Skeletal muscle satellite cell (primary cell): Measurements from ENCODE around the gene MALRD1.

Experiments used
- H3K27me3 ChIP-seq: 2 replicates; pipeline ENCODE4 v1.7.0; 2013; ENCODE audit warnings: low read length; ENCODE audit not compliant: control insufficient read depth, insufficient read depth
- H3K36me3 ChIP-seq: 2 replicates; pipeline ENCODE4 v1.7.0; 2013; ENCODE audit warnings: mild to moderate bottlenecking, control low read depth, low read length; ENCODE audit not compliant: insufficient read depth
- H3K4me1 ChIP-seq: 2 replicates; pipeline ENCODE4 v1.7.0; 2013; ENCODE audit warnings: low read length; ENCODE audit not compliant: control insufficient read depth, insufficient read depth
- H3K4me2 ChIP-seq: 2 replicates; pipeline ENCODE4 v1.7.0; 2013; ENCODE audit warnings: mild to moderate bottlenecking, low read length
- H3K4me3 ChIP-seq: 2 replicates; pipeline ENCODE4 v1.7.0; 2013; ENCODE audit warnings: low read length
- H3K9ac ChIP-seq: 2 replicates; pipeline ENCODE4 v1.7.0; 2013; ENCODE audit warnings: mild to moderate bottlenecking, low read depth, low read length, moderate library complexity
- H3K9me3 ChIP-seq: replicated peaks from 2 replicates; pipeline ENCODE4 v1.7.0; 2013; ENCODE audit warnings: mild to moderate bottlenecking, control low read depth, low read length

Gene MALRD1

DNA sequence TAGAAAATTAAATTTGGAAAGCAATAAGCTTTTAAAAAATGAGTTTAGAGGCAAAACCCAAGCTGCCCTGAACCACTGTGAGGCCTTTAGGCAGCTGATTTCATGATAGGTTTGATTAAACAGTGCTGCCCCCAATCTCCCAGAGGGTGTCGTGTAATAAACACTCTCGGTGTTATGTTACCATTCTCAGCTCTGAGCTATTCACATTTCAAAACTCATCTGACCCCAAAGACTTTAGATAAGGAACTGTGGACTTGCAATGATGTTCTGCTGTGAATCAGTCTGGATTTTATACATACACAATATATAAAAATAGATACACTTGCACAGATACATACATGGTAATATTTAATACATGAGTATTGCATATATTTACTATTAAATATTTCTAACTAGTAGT is 120.4 kb downstream of the MALRD1 start:
- Histone ChIP-seq H3K4me3 (no peak overlapping the region), H3K9me3 (no peaks in the 10 kb centered on the region), H3K4me2 (no peak overlapping the region), H3K9ac (no peak overlapping the region), H3K27me3 (no peaks in the 10 kb centered on the region), H3K36me3 (no peaks in the 10 kb centered on the region), H3K4me1 (no peaks in the 10 kb centered on the region)

DNA sequence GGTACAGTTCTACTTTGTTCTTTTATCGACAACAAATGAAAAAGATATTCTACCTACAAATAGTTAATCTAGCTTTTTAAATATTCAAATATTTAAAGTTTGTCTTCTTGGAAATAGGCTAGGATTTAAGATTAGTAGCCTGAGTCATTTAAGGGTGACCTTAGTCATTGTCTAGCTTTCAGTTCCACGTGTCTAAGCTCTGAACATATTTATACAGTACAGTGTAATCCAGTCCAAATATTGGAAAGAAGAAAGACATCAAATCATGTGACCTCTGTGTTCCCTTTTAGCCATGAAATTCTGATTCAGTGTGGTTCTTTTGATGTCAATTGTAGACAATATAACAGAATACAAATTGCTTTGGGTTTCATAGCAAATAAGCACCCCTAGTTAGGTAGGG is 121.1 kb downstream of the MALRD1 start:
- Histone ChIP-seq H3K4me1 (no peaks in the 10 kb centered on the region), H3K36me3 (no peaks in the 10 kb centered on the region), H3K9ac (no peak overlapping the region), H3K9me3 (no peaks in the 10 kb centered on the region), H3K27me3 (no peaks in the 10 kb centered on the region), H3K4me3 (no peak overlapping the region), H3K4me2 (no peak overlapping the region)

DNA sequence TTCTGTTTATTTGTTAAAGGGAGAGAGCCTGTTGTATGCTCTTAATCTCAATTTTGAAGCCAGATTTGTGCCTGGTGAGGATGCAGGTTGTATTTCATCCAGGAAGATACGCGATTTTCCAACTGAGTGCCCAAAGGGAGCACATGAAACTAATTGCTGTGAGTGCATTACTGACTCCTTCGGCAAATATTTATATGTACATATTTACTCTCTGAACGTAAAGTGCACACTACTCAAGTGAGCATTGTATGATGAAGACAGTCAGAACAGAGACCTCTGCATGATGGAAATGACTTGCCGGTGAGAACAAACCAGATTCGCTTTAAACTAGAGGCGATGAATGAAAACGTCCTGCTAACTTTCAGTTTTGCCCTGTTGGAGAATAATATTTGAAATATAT is 130.1 kb downstream of the MALRD1 start:
- no peaks in the 10 kb centered on the region for H3K36me3 ChIP-seq
- no peaks in the 10 kb centered on the region for H3K4me1 ChIP-seq
- no peaks in the 10 kb centered on the region for H3K9me3 ChIP-seq

GRCh38 chr10:19184891-19185290 is 136.3 kb downstream of the MALRD1 start:
- no peak overlapping the region for H3K9ac ChIP-seq
- no peaks in the 10 kb centered on the region for H3K27me3 ChIP-seq
- no peaks in the 10 kb centered on the region for H3K4me1 ChIP-seq
- H3K36me3 ChIP-seq = no peaks in the 10 kb centered on the region
- H3K4me2 ChIP-seq = no peak overlapping the region
- H3K4me3 ChIP-seq = no peak overlapping the region
- no peaks in the 10 kb centered on the region for H3K9me3 ChIP-seq

More for the DNA sequence above, 130.1 kb downstream of the MALRD1 start:
- no peak overlapping the region for H3K9ac ChIP-seq
- H3K4me3 ChIP-seq = no peak overlapping the region
- no peaks in the 10 kb centered on the region for H3K27me3 ChIP-seq
- H3K4me2 ChIP-seq = no peak overlapping the region

DNA sequence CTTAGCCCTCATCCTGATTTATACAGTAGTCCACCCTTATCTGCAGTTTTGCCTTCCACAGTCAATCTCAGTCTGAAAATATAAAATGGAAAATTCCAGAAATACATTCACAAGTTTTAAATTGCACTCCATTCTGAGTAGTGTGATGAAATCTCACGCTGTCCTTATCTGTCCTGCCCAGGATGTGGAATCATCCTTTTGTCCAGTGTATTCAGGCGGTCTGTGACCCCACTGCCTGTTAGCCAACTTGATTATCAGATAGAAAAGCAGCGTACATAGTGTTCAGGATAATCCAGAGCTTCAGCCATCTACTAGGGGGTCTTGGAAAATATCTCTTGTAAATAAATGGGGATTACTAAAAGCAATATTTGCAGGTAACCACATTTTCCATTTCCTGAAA is 146.3 kb downstream of the MALRD1 start:
- no peak overlapping the region for H3K4me3 ChIP-seq
- no peaks in the 10 kb centered on the region for H3K4me1 ChIP-seq
- no peaks in the 10 kb centered on the region for H3K27me3 ChIP-seq
- no peaks in the 10 kb centered on the region for H3K36me3 ChIP-seq
- H3K9me3 ChIP-seq = no peaks in the 10 kb centered on the region
- no peak overlapping the region for H3K9ac ChIP-seq
- H3K4me2 ChIP-seq = no peak overlapping the region

DNA sequence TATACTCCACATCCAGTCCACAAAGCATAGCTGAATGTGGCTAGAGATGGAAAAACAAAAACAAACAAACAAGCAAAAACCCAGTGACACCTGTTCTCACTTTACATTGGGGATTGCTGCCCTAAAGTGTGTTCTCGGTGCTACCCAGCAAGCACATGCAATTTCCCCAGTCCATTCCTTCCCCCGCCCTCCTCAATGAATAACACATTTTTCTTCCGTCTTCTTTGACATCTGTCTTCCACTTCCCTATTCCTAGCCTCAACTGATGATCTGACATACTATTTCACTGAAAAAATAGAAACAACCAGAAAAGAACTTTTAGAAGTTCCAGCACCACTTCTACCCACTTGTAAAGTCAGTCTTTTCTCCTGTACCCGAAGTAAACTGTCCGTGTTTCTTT is 147.1 kb downstream of the MALRD1 start:
- no peaks in the 10 kb centered on the region for H3K36me3 ChIP-seq

GRCh38 chr10:19200211-19200610 is 151.6 kb downstream of the MALRD1 start:
- Histone ChIP-seq H3K4me2 (no peak overlapping the region), H3K4me3 (no peak overlapping the region), H3K27me3 (no peaks in the 10 kb centered on the region), H3K4me1 (no peaks in the 10 kb centered on the region), H3K36me3 (no peaks in the 10 kb centered on the region), H3K9me3 (no peaks in the 10 kb centered on the region), H3K9ac (no peak overlapping the region)

More for the DNA sequence above, 147.1 kb downstream of the MALRD1 start:
- H3K9ac ChIP-seq = no peak overlapping the region
- no peaks in the 10 kb centered on the region for H3K4me1 ChIP-seq
- H3K4me2 ChIP-seq = no peak overlapping the region
- no peaks in the 10 kb centered on the region for H3K27me3 ChIP-seq
- no peaks in the 10 kb centered on the region for H3K9me3 ChIP-seq
- H3K4me3 ChIP-seq = no peak overlapping the region

DNA sequence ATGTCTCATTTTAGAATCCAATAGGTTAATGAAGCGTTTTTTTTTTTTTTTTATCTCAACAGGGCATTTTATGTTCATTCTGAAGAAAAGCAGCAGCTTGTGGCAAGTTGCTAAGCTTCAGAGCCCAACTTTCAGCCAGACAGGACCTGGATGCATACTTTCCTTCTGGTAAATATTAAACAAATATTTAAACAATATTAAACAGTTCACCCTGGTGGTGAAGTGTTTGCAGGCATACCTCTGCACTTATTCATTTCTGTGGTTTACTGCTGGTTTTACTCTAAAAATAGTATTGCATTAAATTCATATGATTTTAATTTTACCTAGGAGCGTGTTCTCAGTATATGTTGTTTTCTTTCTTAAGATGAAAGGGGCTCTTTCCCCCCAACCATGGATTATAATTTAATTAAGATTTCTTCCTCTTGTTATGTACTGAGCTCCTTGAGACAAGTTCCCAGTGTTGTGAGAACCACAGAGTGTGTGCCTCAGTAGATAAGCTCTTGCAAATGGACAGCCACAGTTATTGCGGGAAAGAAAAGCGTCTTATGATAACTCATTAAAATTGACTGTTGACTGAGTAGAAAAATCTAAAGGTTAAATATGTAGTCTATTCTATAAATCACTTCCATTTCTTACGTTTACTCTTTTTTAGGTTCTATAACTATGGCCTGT is 155.8 kb downstream of the MALRD1 start:
- Histone ChIP-seq H3K4me1 (no peaks in the 10 kb centered on the region), H3K9me3 (no peaks in the 10 kb centered on the region), H3K4me2 (no peak overlapping the region), H3K9ac (no peak overlapping the region), H3K36me3 (no peaks in the 10 kb centered on the region), H3K4me3 (no peak overlapping the region), H3K27me3 (no peaks in the 10 kb centered on the region)

DNA sequence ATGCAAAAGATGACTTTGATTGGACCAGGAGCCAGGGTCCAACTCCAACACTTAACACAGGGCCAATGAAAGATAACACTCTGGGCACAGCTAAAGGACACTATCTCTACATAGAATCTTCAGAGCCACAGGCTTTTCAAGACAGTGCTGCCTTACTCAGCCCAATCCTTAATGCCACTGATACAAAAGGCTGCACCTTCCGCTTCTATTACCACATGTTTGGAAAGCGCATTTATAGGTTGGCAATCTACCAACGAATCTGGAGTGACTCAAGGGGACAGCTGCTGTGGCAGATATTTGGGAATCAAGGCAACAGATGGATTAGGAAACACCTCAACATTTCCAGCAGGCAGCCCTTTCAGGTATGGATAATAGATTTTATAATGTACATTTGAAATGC is 160.7 kb downstream of the MALRD1 start:
- H3K36me3 ChIP-seq = no peaks in the 10 kb centered on the region
- H3K9ac ChIP-seq = no peak overlapping the region
- no peaks in the 10 kb centered on the region for H3K9me3 ChIP-seq
- H3K27me3 ChIP-seq = no peaks in the 10 kb centered on the region
- no peaks in the 10 kb centered on the region for H3K4me1 ChIP-seq
- H3K4me3 ChIP-seq = no peak overlapping the region
- no peak overlapping the region for H3K4me2 ChIP-seq

GRCh38 chr10:19212590-19212989 is 164.0 kb downstream of the MALRD1 start:
- no peaks in the 10 kb centered on the region for H3K36me3 ChIP-seq

DNA sequence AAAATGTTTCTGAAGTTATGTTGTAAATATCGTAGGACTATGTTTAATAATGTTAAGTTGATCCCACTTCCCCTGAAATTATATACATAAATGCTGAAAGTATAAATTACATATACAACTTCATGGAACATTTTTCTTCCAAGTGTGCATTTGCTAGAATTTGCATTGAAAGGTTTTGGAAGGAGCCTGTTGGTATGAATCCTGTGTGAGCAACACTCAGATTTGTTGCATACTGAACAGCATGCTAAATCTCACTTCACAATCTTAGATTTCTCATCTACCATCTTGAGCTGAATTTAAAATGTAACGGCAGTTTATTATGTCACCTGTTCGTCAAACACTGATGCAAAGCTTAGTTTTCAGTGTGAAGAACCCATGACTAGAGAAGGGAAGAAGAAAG is 172.6 kb downstream of the MALRD1 start:
- no peaks in the 10 kb centered on the region for H3K4me1 ChIP-seq

More at GRCh38 chr10:19212590-19212989, 164.0 kb downstream of the MALRD1 start:
- H3K4me1 ChIP-seq = no peaks in the 10 kb centered on the region
- no peak overlapping the region for H3K4me2 ChIP-seq
- H3K9ac ChIP-seq = no peak overlapping the region
- no peaks in the 10 kb centered on the region for H3K9me3 ChIP-seq
- no peaks in the 10 kb centered on the region for H3K27me3 ChIP-seq
- H3K4me3 ChIP-seq = no peak overlapping the region

DNA sequence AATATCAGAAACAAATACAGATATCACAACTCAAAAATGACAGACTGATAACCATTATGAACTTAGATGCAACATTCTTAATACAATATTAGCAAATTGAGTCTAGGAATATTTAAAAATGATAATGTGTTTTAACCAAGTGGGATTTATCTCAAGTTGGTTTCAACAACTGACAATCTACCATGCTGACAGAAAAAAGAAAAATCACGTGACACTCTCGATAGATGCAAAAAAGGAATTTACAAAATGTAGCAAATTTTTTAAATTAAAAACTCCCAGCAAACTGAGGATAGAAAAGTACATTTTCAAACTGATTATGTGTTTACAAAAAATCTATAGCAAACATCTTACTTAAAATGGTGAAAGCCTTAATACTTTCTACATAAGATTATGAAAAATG is 177.4 kb downstream of the MALRD1 start:
- Histone ChIP-seq H3K36me3 (no peaks in the 10 kb centered on the region), H3K9ac (no peak overlapping the region), H3K4me2 (no peak overlapping the region), H3K27me3 (no peaks in the 10 kb centered on the region), H3K4me3 (no peak overlapping the region), H3K4me1 (no peaks in the 10 kb centered on the region), H3K9me3 (no peaks in the 10 kb centered on the region)

More for the DNA sequence above, 172.6 kb downstream of the MALRD1 start:
- H3K36me3 ChIP-seq = no peaks in the 10 kb centered on the region
- H3K4me2 ChIP-seq = no peak overlapping the region
- H3K9ac ChIP-seq = no peak overlapping the region
- H3K27me3 ChIP-seq = no peaks in the 10 kb centered on the region
- no peak overlapping the region for H3K4me3 ChIP-seq
- no peaks in the 10 kb centered on the region for H3K9me3 ChIP-seq
